Stomach smooth muscle (tissue), 2 donors: ENCODE data around the gene SORCS1.

Experiments
- H3K27ac ChIP-seq: one replicate; pipeline ENCODE4 v1.7.0; 2013; ENCODE audit warnings: mild to moderate bottlenecking, low read length, inconsistent platforms
- H3K27me3 ChIP-seq, 2 donors: one replicate each; pipeline ENCODE4 v1.7.0; 2013; ENCODE audit warnings: low read length in 2 of 2; ENCODE audit not compliant: insufficient read depth in 2 of 2, control insufficient read depth in 1 of 2
- H3K36me3 ChIP-seq, 2 donors: one replicate each; pipeline ENCODE4 v1.7.0; 2013; ENCODE audit warnings: low read length in 2 of 2; ENCODE audit not compliant: control insufficient read depth in 2 of 2, insufficient read depth in 2 of 2
- H3K4me1 ChIP-seq: one replicate; pipeline ENCODE4 v1.7.0; 2013; ENCODE audit warnings: low read length; ENCODE audit not compliant: control insufficient read depth, insufficient read depth
- H3K4me3 ChIP-seq, 2 donors: one replicate each; pipeline ENCODE4 v1.7.0; 2013; ENCODE audit warnings: low read length in 2 of 2
- H3K9ac ChIP-seq, 2 donors: one replicate each; pipeline ENCODE4 v1.7.0; 2013; ENCODE audit warnings: low read length in 2 of 2, mild to moderate bottlenecking in 1 of 2
- H3K9me3 ChIP-seq, 2 donors: one replicate each; pipeline ENCODE4 v1.7.0; 2013; ENCODE audit warnings: low read length in 2 of 2; ENCODE audit not compliant: control insufficient read depth in 2 of 2
- donor health status: healthy.
- donor health status: Pancreatic carcinoma.

SORCS1 gene

GRCh38 chr10:106595281-106595680 is 569.2 kb downstream of the SORCS1 start:
- H3K27ac ChIP-seq: no peak overlapping the region
- no peaks in the 10 kb centered on the region for H3K27me3 ChIP-seq
- H3K4me3 ChIP-seq: no peak overlapping the region
- no peaks in the 10 kb centered on the region for H3K36me3 ChIP-seq
- no peaks in the 10 kb centered on the region for H3K9me3 ChIP-seq
- no peak overlapping the region for H3K9ac ChIP-seq
- H3K4me1 ChIP-seq: no peaks in the 10 kb centered on the region

- no peaks in the 10 kb centered on the region for H3K36me3 ChIP-seq
- H3K4me1 ChIP-seq: no peaks in the 10 kb centered on the region
- no peaks in the 10 kb centered on the region for H3K9me3 ChIP-seq
- no peak overlapping the region for H3K27ac ChIP-seq
- no peak overlapping the region for H3K9ac ChIP-seq
- H3K4me3 ChIP-seq: no peak overlapping the region
- H3K27me3 ChIP-seq: no peaks in the 10 kb centered on the region
Measured at GRCh38 chr10:106593876-106594275, 570.6 kb downstream of the SORCS1 start.

- no peak overlapping the region for H3K27ac ChIP-seq
- H3K9ac ChIP-seq: no peak overlapping the region
- no peaks in the 10 kb centered on the region for H3K9me3 ChIP-seq
- no peak overlapping the region for H3K4me3 ChIP-seq
- no peaks in the 10 kb centered on the region for H3K36me3 ChIP-seq
- H3K4me1 ChIP-seq: no peaks in the 10 kb centered on the region
- H3K27me3 ChIP-seq: no peaks in the 10 kb centered on the region
Measured at GRCh38 chr10:106592396-106592795, 572.1 kb downstream of the SORCS1 start.

GRCh38 chr10:106582291-106582690 is 582.2 kb downstream of the SORCS1 start:
- no peaks in the 10 kb centered on the region for H3K36me3 ChIP-seq
- H3K4me1 ChIP-seq: no peaks in the 10 kb centered on the region
- H3K9ac ChIP-seq: no peak overlapping the region
- H3K9me3 ChIP-seq: no peaks in the 10 kb centered on the region
- H3K27me3 ChIP-seq: no peaks in the 10 kb centered on the region
- H3K27ac ChIP-seq: no peak overlapping the region
- no peak overlapping the region for H3K4me3 ChIP-seq

GRCh38 chr10:106577756-106578155 is 586.8 kb downstream of the SORCS1 start:
- no peaks in the 10 kb centered on the region for H3K9me3 ChIP-seq
- peaks cover 0 to 2% of the 10 kb centered on the region in 2 donors for H3K27me3 ChIP-seq
- no peak overlapping the region for H3K27ac ChIP-seq
- no peak overlapping the region for H3K9ac ChIP-seq
- no peak overlapping the region for H3K4me3 ChIP-seq
- H3K4me1 ChIP-seq: no peaks in the 10 kb centered on the region
- no peaks in the 10 kb centered on the region for H3K36me3 ChIP-seq

- Histone ChIP-seq H3K27me3 (peaks cover 0 to 2% of the 10 kb centered on the region in 2 donors), H3K9ac (no peak overlapping the region), H3K27ac (no peak overlapping the region), H3K4me1 (no peaks in the 10 kb centered on the region), H3K4me3 (no peak overlapping the region), H3K36me3 (no peaks in the 10 kb centered on the region), H3K9me3 (no peaks in the 10 kb centered on the region)
Measured at GRCh38 chr10:106577266-106577665, 587.2 kb downstream of the SORCS1 start.

GRCh38 chr10:106576534-106576933 is 588.0 kb downstream of the SORCS1 start:
- no peak overlapping the region for H3K27ac ChIP-seq
- no peak overlapping the region for H3K4me3 ChIP-seq
- peaks cover 0 to 2% of the 10 kb centered on the region in 2 donors for H3K27me3 ChIP-seq
- H3K4me1 ChIP-seq: no peaks in the 10 kb centered on the region
- H3K9me3 ChIP-seq: no peaks in the 10 kb centered on the region
- no peaks in the 10 kb centered on the region for H3K36me3 ChIP-seq
- no peak overlapping the region for H3K9ac ChIP-seq

GRCh38 chr10:106573106-106573505 is 591.4 kb downstream of the SORCS1 start:
- H3K4me3 ChIP-seq: no peak overlapping the region
- no peaks in the 10 kb centered on the region for H3K4me1 ChIP-seq
- peaks cover 0 to 2% of the 10 kb centered on the region in 2 donors for H3K27me3 ChIP-seq
- H3K36me3 ChIP-seq: no peaks in the 10 kb centered on the region
- no peaks in the 10 kb centered on the region for H3K9me3 ChIP-seq
- H3K9ac ChIP-seq: no peak overlapping the region
- no peak overlapping the region for H3K27ac ChIP-seq

GRCh38 chr10:106571192-106571946 is 593.1 kb downstream of the SORCS1 start:
- Histone ChIP-seq H3K9ac (no peak overlapping the region), H3K9me3 (no peaks in the 10 kb centered on the region), H3K4me1 (no peaks in the 10 kb centered on the region), H3K27ac (no peak overlapping the region), H3K4me3 (no peak overlapping the region), H3K27me3 (no peaks in the 10 kb centered on the region), H3K36me3 (no peaks in the 10 kb centered on the region)

- H3K9me3 ChIP-seq: no peaks in the 10 kb centered on the region
- no peak overlapping the region for H3K9ac ChIP-seq
- no peaks in the 10 kb centered on the region for H3K27me3 ChIP-seq
- H3K4me3 ChIP-seq: no peak overlapping the region
- H3K4me1 ChIP-seq: no peaks in the 10 kb centered on the region
- H3K36me3 ChIP-seq: no peaks in the 10 kb centered on the region
- H3K27ac ChIP-seq: no peak overlapping the region
Measured at GRCh38 chr10:106570268-106570667, 594.2 kb downstream of the SORCS1 start.

GRCh38 chr10:106567629-106568028 is 596.9 kb downstream of the SORCS1 start:
- Histone ChIP-seq H3K27ac (no peak overlapping the region), H3K9me3 (no peaks in the 10 kb centered on the region), H3K9ac (no peak overlapping the region), H3K36me3 (no peaks in the 10 kb centered on the region), H3K27me3 (no peaks in the 10 kb centered on the region), H3K4me1 (no peaks in the 10 kb centered on the region), H3K4me3 (no peak overlapping the region)
